ENCODE data around the gene SLC35F4.

GRCh38 chr14:57833323-57833722 is 32.6 kb downstream of the SLC35F4 start:
- TF ChIP-seq FOXK2 (IDR thresholded peaks at IDR 0.05) (no peak), TARDBP (IDR thresholded peaks at IDR 0.05) (no peak), FOXA1 (IDR thresholded peaks at IDR 0.05) (no peak), HDGF (IDR thresholded peaks at IDR 0.05; ENCODE audit: borderline replicate concordance) (no peak), ARNT (IDR thresholded peaks at IDR 0.05) (no peak), SP1 (IDR thresholded peaks at IDR 0.05) (no peak)

All from HEK293T (cell line).